GM12878 (cell line): Measurements from ENCODE around the gene PPP1R3C. TPM values are rescaled to one million over a fixed set of nuclear protein-coding genes. Genes with fewer than 3 reads are reported as not detected.

Experiments
- ATAC-seq: fragments of 200-7000 bp; cut with Tn5 transposase; 3 replicates; pipeline ENCODE4 v1.9.1; 2020; ENCODE audit warnings: mild to moderate bottlenecking, moderate library complexity
- BruUV-seq: library from RNA; stranded (reverse); fragments of 400-500 nt; replicated peaks from 2 replicates; lab custom pipeline; 2021; lab: Mats Ljungman, UMichigan
- CTCF ChIA-PET: fragments of 300-600 bp; sonication (Branson Sonifier 250); formaldehyde crosslinking; extraction: SDS; loops from one replicate; lab custom pipeline; 2021; ENCODE audit warnings: inconsistent platforms; lab: Yijun Ruan, JAX
- POLR2A ChIA-PET: fragments of 350-600 bp; formaldehyde crosslinking; extraction: SDS; loops from one replicate; lab custom pipeline; 2021; ENCODE audit warnings: inconsistent platforms; lab: Charles Lee
- RAD21 ChIA-PET: fragments of 300-600 bp; sonication (Branson Sonifier 250); formaldehyde crosslinking; loops from one replicate; lab custom pipeline; 2023; ENCODE audit warnings: antibody characterized with exemption; ENCODE audit not compliant: unreplicated experiment; lab: Charles Lee
- SMC1A ChIA-PET: fragments of 300-600 bp; sonication (Branson Sonifier 250); formaldehyde crosslinking; loops from one replicate; lab custom pipeline; 2023; ENCODE audit not compliant: unreplicated experiment, uncharacterized antibody; lab: Charles Lee
- DNase-seq: peaks from one replicate; pipeline ENCODE4 v3.0.0-alpha.2; 2011; ENCODE audit warnings: low read depth, low spot score
- FAIRE-seq: peaks from 3 replicates; lab custom pipeline; 2011; peaks lifted over from hg19 to GRCh38; lab: Jason Lieb, UNC
- H2AFZ ChIP-seq: 2 replicates; pipeline ENCODE4 v1.6.0; 2011; ENCODE audit warnings: low read depth, low read length, control low read depth; ENCODE audit not compliant: control insufficient read depth
- H3K27ac ChIP-seq: 2 replicates; pipeline ENCODE4 v1.5.1; 2011; ENCODE audit warnings: control low read depth; ENCODE audit not compliant: control insufficient read depth, insufficient read depth
- H3K27me3 ChIP-seq, 2 experiments: replicated peaks in 1 of 2; 2 replicates each; pipeline versions ENCODE4 v1.6.0 to v1.6.1; 2011; ENCODE audit warnings: low read length in 1 of 2; ENCODE audit not compliant: control insufficient read depth in 2 of 2, insufficient read depth in 2 of 2
- H3K36me3 ChIP-seq, 2 experiments: 2 replicates each; pipeline ENCODE4 v1.5.1; 2011; ENCODE audit warnings: low read length in 1 of 2; ENCODE audit not compliant: control insufficient read depth in 2 of 2, insufficient read depth in 2 of 2
- H3K4me1 ChIP-seq: 2 replicates; pipeline ENCODE4 v1.6.1; 2011; ENCODE audit warnings: mild to moderate bottlenecking, low read length, moderate library complexity, mixed read lengths; ENCODE audit not compliant: control insufficient read depth, insufficient read depth
- H3K4me2 ChIP-seq: 2 replicates; pipeline ENCODE4 v1.6.0; 2011; ENCODE audit warnings: control low read depth; ENCODE audit not compliant: control insufficient read depth, insufficient read depth
- H3K4me3 ChIP-seq: fragments of 200-600 bp; sonication (generic); 2 replicates; pipeline ENCODE4 v1.5.1; 2016
- H3K79me2 ChIP-seq: 2 replicates; pipeline ENCODE4 v1.6.0; 2011; ENCODE audit warnings: low read length; ENCODE audit not compliant: control insufficient read depth, insufficient read depth
- H3K9ac ChIP-seq: 2 replicates; pipeline ENCODE4 v1.8.0; 2011; ENCODE audit warnings: low read length, control low read depth, mixed read lengths; ENCODE audit not compliant: control insufficient read depth, insufficient read depth
- H3K9me3 ChIP-seq: replicated peaks from 3 replicates; pipeline ENCODE4 v1.5.1; 2011; ENCODE audit warnings: mild to moderate bottlenecking, low read length; ENCODE audit not compliant: control insufficient read depth, insufficient read depth
- H4K20me1 ChIP-seq: 2 replicates; pipeline ENCODE4 v1.6.0; 2011; ENCODE audit not compliant: control insufficient read depth, insufficient read depth
- EP300 ChIP-seq, 2 experiments: fragments of 150-350 bp in 1 of 2; IDR thresholded peaks; 2 replicates each; pipeline ENCODE4 v1.6.1; 2011 to 2012; ENCODE audit warnings: low read depth in 2 of 2, low read length in 2 of 2, borderline replicate concordance in 1 of 2, improper control_type of control experiment in 1 of 2, inconsistent platforms in 1 of 2; ENCODE audit not compliant: control insufficient read depth in 1 of 2
- MEF2B ChIP-seq: fragments of 450-650 bp; IDR thresholded peaks from 2 replicates; pipeline ENCODE4 v1.6.1; 2018; ENCODE audit warnings: mild to moderate bottlenecking, moderate library complexity; ENCODE audit not compliant: partially characterized antibody, poor library complexity, severe bottlenecking
- SPI1 ChIP-seq: IDR thresholded peaks from 2 replicates; pipeline ENCODE4 v1.6.1; 2011; ENCODE audit warnings: low read depth, mild to moderate bottlenecking, low read length, moderate library complexity, borderline replicate concordance; ENCODE audit not compliant: insufficient read depth
- TCF12 ChIP-seq: IDR thresholded peaks from 2 replicates; pipeline ENCODE4 v1.6.1; 2011; ENCODE audit warnings: low read depth, mild to moderate bottlenecking, low read length
- WGBS: methylation state at CpG from one replicate; pipeline ENCODE4 v1.1.6; 2016; ENCODE audit warnings: low lambda C conversion rate; ENCODE audit not compliant: insufficient replicate concordance, insufficient coverage; ENCODE audit errors: missing lambda C conversion rate; 5-methylcytosine and 5-hydroxymethylcytosine counted together
- in situ Hi-C: fragments of 300-500 bp; cut with MboI; formaldehyde crosslinking; loops from 9 replicates; pipeline ENCODE4 v1.14.3; 2018; ENCODE audit warnings: mixed read lengths
- intact Hi-C: fragments of 100-400 bp; cut with micrococcal nuclease; formaldehyde crosslinking; loops from one replicate; pipeline ENCODE4 v1.14.2; 2022; ENCODE audit not compliant: unreplicated experiment
- polyA plus RNA-seq, 11 experiments: library from polyadenylated mRNA; depleted of rRNA in 4 of 11; unstranded in 6 of 11; stranded (reverse) in 5 of 11; fragments of >200 nt; fragmentation: Nextera tagmentation in 4 of 11; fragmentation: Illumina TruSeq in 1 of 11; extraction: Ambion mirVana in 4 of 11; extraction: Trizol in 1 of 11; gene quantifications; 1 replicate in 1 of 11; 2 replicates in 10 of 11; pipeline versions ENCODE4 v1.2.1 to v1.2.3, GENCODE V29; 2011 to 2016; ENCODE audit warnings: inconsistent platforms in 2 of 11, missing spikeins in 2 of 11, low read depth in 1 of 11
- total RNA-seq, 4 experiments: library from RNA; depleted of rRNA in 3 of 4; stranded (reverse); fragments of >200 nt in 3 of 4; fragmentation: Illumina TruSeq in 1 of 4; extraction: Trizol in 1 of 4; gene quantifications; 2 replicates each; pipeline versions ENCODE4 v1.2.1 to v1.2.3, GENCODE V29; 2013 to 2021

Gene PPP1R3C
- total and polyA plus RNA-seq, 10 of the 15 experiments (the other 5 are each of a cell fraction or from before 2014, with no cell fraction given): 0.01 to 0.08 (median 0.04) TPM; not detected in 6

GRCh38 chr10:91642831-91643692, 10.2 kb upstream of the PPP1R3C start:
- Histone ChIP-seq H3K4me2 (no peak overlapping the region), H3K9me3 (no peaks in the 10 kb centered on the region), H3K79me2 (no peaks in the 10 kb centered on the region), H3K27ac (no peak overlapping the region), H4K20me1 (no peaks in the 10 kb centered on the region), H3K4me3 (no peak overlapping the region), H3K27me3 (no peaks in the 10 kb centered on the region), H2AFZ (no peak overlapping the region), H3K36me3 (no peaks in the 10 kb centered on the region), H3K4me1 (no peaks in the 10 kb centered on the region), H3K9ac (no peak overlapping the region)
- ChIA-PET SMC1A (interaction anchor here (0.6 to 1.3 kb wide), 3 partner anchors 8 to 445 kb away, joined by 3 to 5 read pairs (median 3); no protein-coding TSS in a partner anchor), CTCF (interaction anchor here (0.6 to 2.5 kb wide), 2 partner anchors 8 to 253 kb away, joined by 3 to 15 read pairs; no protein-coding TSS in a partner anchor), RAD21 (no interaction called here), POLR2A (no interaction called here)
- no TSS peak for BruUV-seq
- FAIRE-seq (no peak), ATAC-seq (no peak), DNase-seq (no peak)
- TF ChIP-seq MEF2B: no peak
- TF ChIP-seq SPI1: peak; percentile 53
- 0% methylated on average over 2 of the region's 2 CpGs for WGBS
- intact Hi-C loops (no loop called here), in situ Hi-C loops (loop anchor here (5.0 kb wide), 1 partner anchor 346 kb away; no protein-coding TSS in a partner anchor)

GRCh38 chr10:91636892-91637291, 4.0 kb upstream of the PPP1R3C start:
- Histone ChIP-seq H3K4me1 (no peaks in the 10 kb centered on the region), H3K9me3 (no peaks in the 10 kb centered on the region; the same call in 2 of the 3 replicates), H3K36me3 (no peaks in the 10 kb centered on the region), H3K27me3 (peaks cover 3 to 7% of the 10 kb centered on the region in 2 experiments; a peak in 3 of 4 replicates), H3K79me2 (no peaks in the 10 kb centered on the region), H3K4me3 (no peak overlapping the region), H3K4me2 (no peak overlapping the region), H3K9ac (no peak overlapping the region), H2AFZ (no peak overlapping the region), H4K20me1 (no peaks in the 10 kb centered on the region), H3K27ac (no peak overlapping the region)
- no TSS peak for BruUV-seq
- intact Hi-C loops (loop anchor here (10.0 kb wide), 1 partner anchor 752 kb away; no protein-coding TSS in a partner anchor), in situ Hi-C loops (no loop called here)
- ChIA-PET CTCF (interaction anchor here (0.7 to 4.3 kb wide), 9 partner anchors 11 to 897 kb away, joined by 3 to 65 read pairs (median 11); no protein-coding TSS in a partner anchor), POLR2A (no interaction called here), SMC1A (interaction anchor here (1.2 to 3.7 kb wide), 4 partner anchors 141 to 630 kb away, joined by 3 to 21 read pairs (median 8); no protein-coding TSS in a partner anchor), RAD21 (interaction anchor here (0.7 kb wide), 2 partner anchors 223 to 1943 kb away, joined by 3 to 5 read pairs; no protein-coding TSS in a partner anchor)
- TF ChIP-seq EP300 (IDR thresholded peaks at IDR 0.05; ENCODE audit: borderline replicate concordance in 1 of 2, control insufficient read depth in 1 of 2, low read depth in 2 of 2, low read length in 2 of 2) (no peak), TCF12 (no peak)
- WGBS: 23% methylated on average over 4 of the region's 4 CpGs
- DNase-seq (no peak), FAIRE-seq (no peak), ATAC-seq (no peak)
